GM21381 (cell line): ENCODE measurements around the gene SIRT5.

Source experiments
- ATAC-seq: cut with Tn5 transposase; IDR thresholded peaks from one replicate; pipeline ENCODE4 v1.9.1; 2021; ENCODE audit warnings: mild to moderate bottlenecking, moderate library complexity; ENCODE audit not compliant: unreplicated experiment

Gene SIRT5

DNA sequence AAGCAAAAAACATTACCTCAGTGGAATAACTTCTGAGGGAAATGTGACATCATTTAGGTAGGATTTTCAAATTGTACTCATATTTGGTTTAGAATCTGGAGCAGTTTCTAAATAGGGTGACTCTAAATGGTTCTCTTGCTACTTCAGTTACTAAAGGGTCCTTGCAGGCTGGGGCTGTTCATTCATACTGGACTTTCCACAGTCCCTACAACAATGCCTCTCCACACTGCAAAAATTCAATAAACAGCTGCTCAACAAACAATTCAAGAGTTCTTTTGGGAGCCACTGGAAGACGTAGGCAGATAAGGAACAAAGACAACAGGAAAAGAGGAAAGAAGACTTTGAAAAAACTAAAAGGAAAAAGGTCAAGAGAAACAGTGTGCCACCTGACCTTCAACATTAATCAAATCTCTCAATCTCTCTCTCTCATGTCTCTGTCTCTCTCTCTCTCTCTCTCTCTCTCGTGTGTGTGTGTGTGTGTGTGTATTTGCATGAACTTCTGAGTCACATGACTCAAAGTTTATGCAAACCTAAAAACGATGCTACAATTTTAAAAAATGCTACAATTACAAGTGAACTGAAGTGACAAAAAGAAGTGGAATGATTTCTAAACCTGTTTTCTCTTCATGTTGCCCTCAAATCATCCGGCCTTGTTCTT lies 55.2 kb downstream of the SIRT5 start:
- no peak for ATAC-seq

DNA sequence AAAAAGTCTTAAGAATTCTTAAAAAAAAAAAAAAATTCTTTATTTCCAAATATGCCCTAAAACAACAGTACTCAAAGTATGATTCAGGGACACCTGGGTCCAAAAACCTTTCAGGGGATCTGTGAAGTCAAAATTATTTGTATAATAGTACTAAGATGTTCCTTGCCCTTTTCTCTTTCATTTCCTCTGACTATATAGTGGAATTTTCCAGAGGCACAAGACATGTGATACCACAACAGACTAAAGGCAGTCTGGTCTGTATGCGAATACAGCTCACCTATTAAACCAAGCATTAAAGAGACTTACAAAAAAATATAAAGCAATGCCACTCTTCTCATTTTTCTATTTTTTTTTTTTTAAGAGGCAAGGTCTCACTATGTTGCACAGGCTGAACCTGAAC lies 56.1 kb downstream of the SIRT5 start:
- no peak for ATAC-seq

DNA sequence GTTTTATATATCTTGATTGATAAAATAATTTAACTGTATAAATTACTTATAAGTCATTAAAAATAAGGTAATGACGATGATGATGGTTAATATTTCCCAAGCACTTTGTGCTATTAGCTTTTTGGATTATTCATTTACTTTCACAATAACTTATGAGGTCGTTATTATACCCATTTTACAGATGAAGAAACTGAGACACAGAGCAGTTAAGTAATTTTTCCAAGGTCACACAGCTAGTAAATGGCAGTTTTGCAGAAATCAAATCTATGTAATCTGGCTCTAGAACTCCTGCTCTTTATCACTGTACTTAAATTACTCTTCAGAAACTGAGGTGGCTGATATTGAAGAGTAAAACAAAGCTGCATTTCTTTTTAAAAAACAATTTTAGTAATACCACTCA lies 58.9 kb downstream of the SIRT5 start:
- no peak for ATAC-seq

DNA sequence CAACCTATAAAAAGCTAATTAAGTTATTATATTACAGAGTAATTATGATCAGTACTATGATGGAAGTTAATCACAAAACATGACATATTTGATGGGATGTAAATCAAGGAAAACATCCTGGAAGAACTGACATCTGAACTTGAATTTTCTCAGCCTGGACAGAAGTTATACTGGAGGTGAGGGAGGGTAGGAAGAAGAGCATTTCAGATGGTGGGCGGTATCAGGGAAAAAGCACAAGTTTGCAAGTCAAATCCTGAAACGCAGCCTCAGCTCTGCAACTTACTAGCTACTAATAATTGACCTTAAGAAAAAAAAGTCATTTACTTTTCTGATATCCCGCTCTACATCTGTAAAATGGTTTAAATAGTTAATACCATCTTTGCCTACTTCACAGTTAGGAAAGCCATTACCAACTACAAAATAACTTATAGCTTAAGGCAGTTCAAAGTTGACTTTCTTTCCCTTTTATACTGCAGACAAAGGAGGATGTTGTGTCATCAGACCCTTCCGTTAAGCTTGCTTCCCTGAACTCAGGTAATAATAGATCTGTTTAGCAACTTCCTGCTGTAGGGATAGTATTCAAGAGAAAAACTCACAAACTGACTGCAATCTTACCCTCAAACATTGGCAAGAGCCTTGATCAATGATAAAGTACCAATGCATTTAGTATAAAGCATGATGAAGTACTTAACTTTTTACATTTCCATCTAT lies 61.7 kb downstream of the SIRT5 start:
- ATAC-seq = no peak

DNA sequence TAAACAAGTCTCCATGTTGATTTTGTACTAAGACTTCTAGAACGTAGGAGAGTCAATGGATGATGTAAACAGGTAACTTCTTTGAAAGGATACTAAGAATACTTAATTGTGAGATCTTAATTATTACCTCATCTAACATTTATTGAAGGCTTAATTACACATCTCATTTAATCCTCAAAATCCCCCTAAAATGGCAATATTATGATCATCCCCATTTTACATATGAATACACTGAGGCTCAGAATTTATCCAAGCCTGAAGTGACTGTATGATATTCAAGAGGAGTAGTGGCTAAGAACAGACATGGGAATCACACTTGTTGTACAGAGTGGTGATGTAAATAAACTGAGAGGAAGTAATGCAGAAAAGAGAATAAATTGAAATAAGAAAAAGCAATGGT lies 63.6 kb downstream of the SIRT5 start:
- ATAC-seq = no peak

DNA sequence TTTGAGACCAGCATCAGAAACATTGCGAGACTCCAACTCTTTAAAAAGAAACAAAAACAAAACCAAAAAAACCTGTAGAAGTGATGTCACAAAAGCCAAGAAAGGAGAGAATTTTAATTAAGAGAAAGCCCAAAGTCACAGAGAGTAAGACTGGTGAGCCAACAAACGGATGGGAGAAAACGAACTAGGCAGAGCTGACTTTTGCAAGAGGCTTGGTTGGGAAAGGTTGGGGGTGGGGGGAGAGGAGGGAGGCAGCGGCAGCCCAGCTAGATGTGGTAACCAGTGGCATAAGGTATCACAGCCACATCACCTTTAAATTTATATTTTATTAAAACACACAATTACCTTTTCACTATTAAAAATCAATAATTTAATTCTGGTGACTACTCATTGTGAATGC lies 64.2 kb downstream of the SIRT5 start:
- ATAC-seq = no peak

DNA sequence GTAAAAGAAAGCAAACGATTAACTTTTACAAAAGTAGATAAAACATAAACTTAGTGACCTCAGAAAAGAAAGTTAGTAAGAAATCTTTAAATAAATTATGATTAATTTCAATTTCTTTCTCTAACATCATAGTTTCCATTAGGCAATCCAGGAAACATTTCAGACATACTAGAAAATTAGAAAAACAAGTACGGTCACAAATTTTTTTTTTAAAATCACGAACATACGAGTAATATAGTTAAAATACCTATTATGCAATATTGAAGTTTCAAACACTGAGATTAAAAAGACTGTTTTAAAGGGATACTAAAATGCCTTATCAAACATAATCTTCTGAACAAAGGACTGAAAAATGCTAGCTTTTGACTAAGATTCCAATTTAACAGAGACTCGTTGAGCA lies 66.9 kb downstream of the SIRT5 start:
- no peak for ATAC-seq

DNA sequence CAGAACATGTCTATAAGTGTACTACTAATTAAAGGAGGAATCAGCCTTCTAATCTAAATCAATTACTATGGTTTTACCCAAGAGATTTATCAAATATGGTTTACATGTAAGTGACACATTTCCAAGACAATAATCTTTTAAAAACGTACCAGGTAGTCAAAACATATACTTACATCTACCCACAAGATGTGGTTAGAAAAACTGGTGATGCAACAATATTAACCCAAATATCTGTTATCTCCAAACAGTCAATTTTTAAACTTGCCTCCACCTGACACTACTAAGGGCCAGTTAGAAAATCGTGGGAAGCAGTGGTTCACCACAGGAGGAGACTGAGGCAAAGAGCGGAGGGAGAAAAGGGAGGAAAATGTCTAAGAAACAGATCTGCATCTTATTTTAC lies 68.7 kb downstream of the SIRT5 start:
- ATAC-seq = no peak

DNA sequence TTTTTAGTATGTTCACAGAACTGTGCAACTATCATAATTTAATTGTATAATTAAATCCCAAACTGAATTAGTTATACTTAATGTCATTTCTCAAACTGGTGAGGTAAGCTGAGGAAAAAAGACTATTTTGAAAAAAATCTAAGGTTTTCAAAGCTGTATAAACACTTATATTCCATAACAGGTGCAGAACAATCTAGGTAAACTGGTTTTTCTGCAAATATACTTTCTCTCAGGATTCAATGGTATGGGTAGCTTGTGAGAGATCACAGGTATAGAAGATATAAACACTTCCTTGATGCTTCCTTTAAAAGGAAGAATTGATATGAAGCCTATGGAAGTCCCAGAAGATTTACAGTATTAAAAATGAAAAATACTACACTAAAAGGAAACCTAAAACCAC lies 74.4 kb downstream of the SIRT5 start:
- ATAC-seq = no peak

DNA sequence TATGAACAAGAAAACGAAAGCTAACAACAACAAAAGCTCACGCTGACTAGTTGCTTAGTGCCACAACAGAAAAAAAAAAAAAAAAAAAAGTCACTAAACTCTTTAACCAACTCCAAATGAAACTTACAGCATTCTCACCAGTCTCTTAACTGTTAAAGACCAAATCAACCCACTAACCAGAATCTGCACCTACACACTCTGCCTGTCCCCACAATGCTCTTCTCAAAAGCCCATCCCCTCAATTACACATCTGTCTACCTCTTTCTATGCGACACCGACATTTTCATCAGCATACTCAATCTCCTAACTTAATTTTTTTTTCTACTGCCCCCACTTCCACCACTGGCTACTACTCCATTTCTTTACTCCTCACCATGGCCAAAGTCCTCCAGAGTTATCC lies 75.0 kb downstream of the SIRT5 start:
- no peak for ATAC-seq

DNA sequence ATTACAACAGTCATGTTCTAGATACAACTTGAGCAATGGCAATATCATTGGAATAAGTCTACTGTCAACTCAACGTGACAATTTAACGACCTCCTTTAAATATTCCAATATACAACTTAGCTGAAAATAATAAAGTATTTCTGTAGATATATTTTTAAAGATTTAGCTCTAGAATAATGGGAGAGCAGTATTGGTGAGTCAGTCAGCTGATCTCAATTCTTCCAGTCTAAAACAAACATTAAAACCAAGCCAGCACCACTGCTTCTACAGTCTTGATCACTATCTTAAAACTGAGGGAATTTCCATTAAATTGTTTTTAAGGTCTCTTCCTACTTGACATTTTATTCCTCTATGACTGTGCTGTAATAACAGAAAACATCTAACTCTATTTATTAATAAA lies 78.9 kb downstream of the SIRT5 start:
- ATAC-seq = no peak

DNA sequence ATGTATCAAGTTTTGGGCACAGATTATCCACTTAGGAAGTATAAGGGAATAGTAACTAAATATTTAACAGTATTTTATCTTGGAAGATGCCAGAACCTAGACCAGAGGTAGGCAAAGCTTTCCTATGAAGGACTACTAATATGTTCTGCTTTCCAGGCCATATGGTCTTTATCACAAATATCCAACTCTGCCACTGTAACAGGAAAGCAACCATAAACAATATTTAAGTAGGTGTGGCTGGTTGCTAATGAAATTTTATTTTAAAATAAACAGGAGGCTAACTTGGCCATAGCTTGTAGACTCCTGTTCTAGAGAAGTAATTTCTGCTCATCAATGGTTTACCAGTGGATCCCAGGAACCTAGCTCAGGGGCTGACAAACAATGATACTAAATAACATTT lies 80.1 kb downstream of the SIRT5 start:
- ATAC-seq = no peak

DNA sequence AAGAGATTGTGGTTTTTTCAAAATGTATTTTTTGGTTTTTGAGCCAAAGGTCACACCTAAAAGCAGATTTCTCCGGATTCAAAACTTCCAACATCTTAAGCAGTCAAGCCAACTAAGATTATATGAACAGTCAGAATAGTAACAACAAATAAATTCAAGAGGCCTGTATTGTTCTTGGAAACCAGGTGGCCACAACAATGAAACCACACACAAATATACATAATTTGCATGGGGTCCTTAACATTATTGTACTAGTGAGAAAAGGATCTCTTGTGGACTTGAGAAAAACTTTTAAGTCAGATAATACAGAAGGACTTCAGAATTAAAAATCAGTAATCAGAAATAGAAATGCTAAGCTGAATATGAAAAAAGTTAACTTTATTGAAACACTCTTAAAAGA lies 81.3 kb downstream of the SIRT5 start:
- no peak for ATAC-seq

DNA sequence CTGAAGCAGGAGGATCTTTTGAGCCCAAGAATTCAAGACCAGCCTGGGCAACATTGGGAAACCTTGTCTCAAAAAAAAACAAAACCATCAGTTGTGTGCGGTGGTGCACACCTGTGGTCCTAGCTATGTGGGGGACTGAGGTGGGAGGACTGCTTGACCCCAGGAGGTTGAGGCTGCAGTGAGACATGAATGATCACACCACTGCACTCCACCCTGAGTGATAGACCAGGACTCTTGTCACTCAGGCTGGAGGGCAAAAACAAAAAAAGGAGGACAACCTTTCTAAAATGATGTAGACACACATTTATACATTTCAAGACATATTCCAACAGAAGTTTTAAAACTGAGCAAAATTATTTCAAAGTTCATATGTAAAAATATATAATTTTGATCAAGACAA lies 85.9 kb downstream of the SIRT5 start:
- no peak for ATAC-seq

DNA sequence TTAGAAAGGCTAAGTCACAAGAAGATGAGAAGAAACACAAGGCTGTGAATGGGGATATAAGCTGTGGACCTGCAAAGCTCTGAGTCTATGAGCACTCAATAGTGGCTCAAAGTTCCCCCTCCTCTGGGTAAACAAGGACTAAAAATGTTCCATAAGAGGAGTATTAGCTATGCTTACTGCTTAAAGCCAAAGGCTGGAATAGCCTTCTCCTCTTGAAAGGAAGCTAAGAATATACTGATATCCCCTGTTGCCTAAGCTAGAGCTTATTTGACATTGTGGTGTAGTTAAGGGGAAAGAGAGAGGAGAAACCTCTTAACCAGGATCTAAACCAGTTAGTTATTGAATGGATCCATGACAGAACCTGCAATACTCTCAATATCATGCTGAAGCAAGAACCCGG lies 86.5 kb downstream of the SIRT5 start:
- ATAC-seq = no peak

DNA sequence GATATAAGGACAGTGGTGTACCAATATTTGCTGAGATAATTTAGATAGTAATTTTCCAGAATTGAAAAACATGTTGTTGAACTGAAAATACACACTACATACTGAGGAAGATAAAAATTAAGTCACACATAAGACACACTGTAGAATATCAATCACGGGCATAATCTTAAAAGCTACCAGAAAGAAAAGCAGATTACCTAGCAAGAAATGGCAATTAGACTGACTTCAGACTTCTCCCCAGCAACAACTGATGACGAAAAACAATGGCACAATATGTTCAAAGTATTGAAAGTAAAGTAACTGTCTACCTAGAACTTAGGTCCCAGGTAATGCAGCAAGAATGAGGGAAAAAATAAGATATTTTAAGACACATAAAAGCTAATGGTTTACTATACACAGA lies 87.2 kb downstream of the SIRT5 start:
- ATAC-seq = no peak

DNA sequence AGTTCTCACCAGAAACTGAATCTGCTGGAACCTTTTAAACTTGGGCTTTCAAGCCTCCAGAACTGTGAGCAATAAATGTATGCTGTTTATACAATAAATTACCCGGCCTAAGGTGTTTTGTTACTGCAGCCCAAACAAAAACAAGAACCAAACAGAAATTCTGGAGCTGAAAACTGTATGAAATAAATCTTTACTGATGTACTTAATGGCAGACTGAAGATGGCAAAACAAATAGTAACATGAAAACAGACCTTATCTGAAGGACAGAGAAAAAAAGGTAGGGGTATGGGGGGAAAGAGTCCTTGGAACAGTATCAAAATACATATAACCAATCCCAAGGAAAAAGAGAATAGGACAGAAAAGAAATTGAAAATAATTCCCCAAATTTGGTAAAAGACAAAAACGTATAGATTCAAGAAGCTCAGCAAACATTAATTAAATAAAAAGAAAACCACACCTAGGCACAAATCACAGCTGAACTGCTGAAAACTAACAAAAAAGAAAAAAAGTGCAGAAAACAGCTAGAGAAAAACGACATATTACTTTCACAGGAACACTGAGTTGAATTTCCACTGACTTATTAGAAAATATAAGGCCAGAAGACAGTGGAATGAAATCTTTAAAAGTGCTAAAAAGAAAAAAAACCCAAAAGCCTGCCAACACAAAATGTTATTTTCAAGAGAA lies 88.4 kb downstream of the SIRT5 start:
- no peak for ATAC-seq

DNA sequence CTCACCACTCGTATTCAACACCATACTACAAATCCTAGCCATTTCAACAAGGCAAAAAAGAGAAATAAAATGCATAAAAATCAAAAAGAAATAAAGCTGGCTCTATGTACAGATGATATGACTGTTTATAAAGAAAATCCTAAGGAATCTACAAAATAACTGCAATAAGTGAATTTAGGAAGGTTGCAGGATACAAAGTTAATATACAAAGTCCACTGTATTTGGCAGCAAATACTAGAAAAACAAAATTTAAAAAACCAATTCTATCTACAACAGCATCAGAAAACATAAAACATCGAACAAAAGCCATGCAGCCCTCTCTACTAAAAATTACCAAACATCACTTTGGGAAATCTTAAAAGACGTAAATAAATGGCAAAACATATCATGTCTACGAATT lies 89.6 kb downstream of the SIRT5 start:
- ATAC-seq = no peak
